Hematopoietic multipotent progenitor cell treated with erythropoietin and hydrocortisone succinate and interleukin-3 and kit ligand, for 8 days (in vitro differentiated cells): ENCODE measurements around the gene ZNF680.
"Not testable (repeated sequence)": the region's sequence is repeated elsewhere in the genome, so short reads cannot be mapped to it uniquely, and the experiment has no call there.

Experiments
- DNase-seq: peaks from one replicate; pipeline ENCODE4 v3.0.0-alpha.2; 2015

The ZNF680 gene

GRCh38 chr7:64562626-64563278 lies at the start of gene ZNF680:
TSS of gene ZNF680 (minus strand) at chr7:64563071. CDS start at chr7:64562954, 117 bp downstream.
- peak; percentile 97 for DNase-seq

- no peak for DNase-seq
These were observed 49.6 kb upstream of the ZNF680 start for GRCh38 chr7:64612452-64612851.

GRCh38 chr7:64611717-64612116 lies 48.8 kb upstream of the ZNF680 start:
- no peak for DNase-seq

- no peak for DNase-seq
These were observed 48.1 kb upstream of the ZNF680 start for GRCh38 chr7:64610997-64611396.

GRCh38 chr7:64608116-64608910 lies 45.4 kb upstream of the ZNF680 start:
- no peak for DNase-seq

GRCh38 chr7:64606385-64606784 lies 43.5 kb upstream of the ZNF680 start:
- no peak for DNase-seq

GRCh38 chr7:64603271-64603670 lies 40.4 kb upstream of the ZNF680 start:
- no peak for DNase-seq

- DNase-seq: no peak
These were observed 39.6 kb upstream of the ZNF680 start for GRCh38 chr7:64602518-64602917.

GRCh38 chr7:64602086-64602485 lies 39.2 kb upstream of the ZNF680 start:
- no peak for DNase-seq

- DNase-seq: no peak
These were observed 36.5 kb upstream of the ZNF680 start for GRCh38 chr7:64599359-64599758.

- DNase-seq: no peak
These were observed 28.1 kb upstream of the ZNF680 start for GRCh38 chr7:64590971-64591370.

GRCh38 chr7:64581926-64582894 lies 19.3 kb upstream of the ZNF680 start:
- peak; percentile 51 for DNase-seq

GRCh38 chr7:64581391-64581790 lies 18.5 kb upstream of the ZNF680 start:
- DNase-seq: no peak

GRCh38 chr7:64574540-64575099 lies 11.7 kb upstream of the ZNF680 start:
- no peak for DNase-seq

- not testable (repeated sequence) for DNase-seq
These were observed 7.4 kb upstream of the ZNF680 start for GRCh38 chr7:64570284-64570605.

- DNase-seq: peak; percentile 6
These were observed 6.8 kb upstream of the ZNF680 start for GRCh38 chr7:64569372-64570283.

- DNase-seq: peak; percentile 29
These were observed 630 bp downstream of the ZNF680 start for GRCh38 chr7:64562256-64562625.

- DNase-seq: no peak
These were observed 3.7 kb downstream of the ZNF680 start for GRCh38 chr7:64559206-64559605.

GRCh38 chr7:64558781-64559180 lies 4.1 kb downstream of the ZNF680 start:
- DNase-seq: no peak

GRCh38 chr7:64558323-64558705 lies 4.6 kb downstream of the ZNF680 start:
- DNase-seq: no peak

GRCh38 chr7:64557601-64558322 lies 5.1 kb downstream of the ZNF680 start:
- no peak for DNase-seq
